ENCODE data around the gene HSD17B14. TPM values are rescaled to one million over a fixed set of nuclear protein-coding genes. Genes with fewer than 3 reads are reported as not detected.
A peak's percentile ranks its signal among the peaks of the same experiment; 100 is the strongest.

Gene HSD17B14
- total and polyA plus RNA-seq, 9 of the 15 experiments (the other 6 are each of a cell fraction or from before 2014, with no cell fraction given): 0.16 TPM; not detected in 8

GRCh38 chr19:48872182-48872883 lies 36.0 kb upstream of the HSD17B14 start, which contains the start of gene PPP1R15A (continued):
- TF ChIP-seq MLLT1 (IDR thresholded peaks at IDR 0.05) (peak; percentile 91 to 94), STAT5A (IDR thresholded peaks at IDR 0.05; ENCODE audit: borderline replicate concordance, low read length) (no peak; the same call in 1 of the 2 replicates), CREB1 (IDR thresholded peaks at IDR 0.05) (peak; percentile 83), CREB1 (CRISPR knock-in tag; IDR thresholded peaks at IDR 0.05) (peak; percentile 96), IRF1 (CRISPR knock-in tag; IDR thresholded peaks at IDR 0.05; ENCODE audit: borderline replicate concordance) (peak; percentile 43; the same call in 1 of the 2 replicates), SIN3B (IDR thresholded peaks at IDR 0.05; ENCODE audit: low read depth) (peak; percentile 38; the same call in 1 of the 2 replicates), RFX1 (IDR thresholded peaks at IDR 0.05) (no peak), GABPB1 (CRISPR knock-in tag; IDR thresholded peaks at IDR 0.05) (peak; percentile 74), FIP1L1 (IDR thresholded peaks at IDR 0.05; ENCODE audit: low read depth, low read length, poor library complexity, severe bottlenecking) (peak; percentile 78), TSHZ1 (CRISPR knock-in tag; IDR thresholded peaks at IDR 0.05) (no peak), SAP30 (IDR thresholded peaks at IDR 0.05; ENCODE audit: borderline replicate concordance, insufficient read depth, low read depth, low read length, poor library complexity, severe bottlenecking) (peak; percentile 83), IFI16 (CRISPR knock-in tag; IDR thresholded peaks at IDR 0.05) (no peak), RNF2 (IDR thresholded peaks at IDR 0.05) (peak; percentile 80; the same call in 1 of the 2 replicates), KLF16 (IDR thresholded peaks at IDR 0.05) (no peak), ZNF121 (CRISPR knock-in tag; conservative IDR thresholded peaks at IDR 0.05) (no peak), TCF7 (IDR thresholded peaks at IDR 0.05; ENCODE audit: borderline replicate concordance) (no peak), ERF (CRISPR knock-in tag; IDR thresholded peaks at IDR 0.05) (peak; percentile 95), ZBTB2 (IDR thresholded peaks at IDR 0.05) (0 out of 2 replicates have a peak, but pooled peaks have one; percentile 54), USF1 (CRISPR knock-in tag; IDR thresholded peaks at IDR 0.05) (peak; percentile 46; the same call in 1 of the 2 replicates)

Measured in K562 (cell line).